Fibroblast of villous mesenchyme (primary cell): ENCODE data around the gene DGKI. TPM values are rescaled to one million over a fixed set of nuclear protein-coding genes. Genes with fewer than 3 reads are reported as not detected.
"Not testable (repeated sequence)": the region's sequence is repeated elsewhere in the genome, so short reads cannot be mapped to it uniquely, and the experiment has no call there.

Source experiments
- DNase-seq: peaks from one replicate; pipeline ENCODE4 v3.0.0-alpha.2; 2010; ENCODE audit warnings: low read depth
- H3K4me3 ChIP-seq: 2 replicates; pipeline ENCODE4 v1.5.1; 2011; ENCODE audit warnings: low read depth, mild to moderate bottlenecking, low read length
- total RNA-seq: library from RNA; depleted of rRNA; stranded (reverse); fragments of >200 nt; gene quantifications from 2 replicates; pipeline ENCODE4 v1.2.3, GENCODE V29; 2012
- TF ChIP-seq, protein P1 (sequence below): IDR thresholded peaks from 2 replicates; pipeline ENCODE4 v1.5.1; 2012; ENCODE audit warnings: low read depth, mild to moderate bottlenecking, low read length; ENCODE audit not compliant: insufficient read depth

DGKI gene
- total RNA-seq, 1 donor: 3.5 TPM

DNA sequence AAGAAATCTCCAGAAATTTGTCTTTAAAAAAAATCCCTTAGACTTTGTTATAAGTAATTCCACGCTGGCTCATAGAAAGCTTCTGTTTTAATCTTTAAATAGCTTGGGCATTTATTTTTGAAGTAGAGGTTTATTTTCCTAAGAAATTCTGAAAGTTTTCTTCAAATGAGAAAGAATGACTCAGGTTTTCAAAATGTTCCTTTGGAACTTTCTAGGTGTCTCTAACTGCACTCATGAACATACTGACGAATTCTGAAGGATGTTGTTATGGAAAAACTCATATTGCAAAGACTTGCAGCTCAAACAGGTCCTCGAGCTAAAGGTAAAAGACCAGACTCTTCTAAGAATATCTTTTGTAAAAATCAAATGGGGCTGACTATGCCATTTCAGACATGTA is 10.7 kb downstream of the DGKI start:
- no peak overlapping the region for H3K4me3 ChIP-seq
- no peak for DNase-seq
- TF ChIP-seq, protein P1, sequence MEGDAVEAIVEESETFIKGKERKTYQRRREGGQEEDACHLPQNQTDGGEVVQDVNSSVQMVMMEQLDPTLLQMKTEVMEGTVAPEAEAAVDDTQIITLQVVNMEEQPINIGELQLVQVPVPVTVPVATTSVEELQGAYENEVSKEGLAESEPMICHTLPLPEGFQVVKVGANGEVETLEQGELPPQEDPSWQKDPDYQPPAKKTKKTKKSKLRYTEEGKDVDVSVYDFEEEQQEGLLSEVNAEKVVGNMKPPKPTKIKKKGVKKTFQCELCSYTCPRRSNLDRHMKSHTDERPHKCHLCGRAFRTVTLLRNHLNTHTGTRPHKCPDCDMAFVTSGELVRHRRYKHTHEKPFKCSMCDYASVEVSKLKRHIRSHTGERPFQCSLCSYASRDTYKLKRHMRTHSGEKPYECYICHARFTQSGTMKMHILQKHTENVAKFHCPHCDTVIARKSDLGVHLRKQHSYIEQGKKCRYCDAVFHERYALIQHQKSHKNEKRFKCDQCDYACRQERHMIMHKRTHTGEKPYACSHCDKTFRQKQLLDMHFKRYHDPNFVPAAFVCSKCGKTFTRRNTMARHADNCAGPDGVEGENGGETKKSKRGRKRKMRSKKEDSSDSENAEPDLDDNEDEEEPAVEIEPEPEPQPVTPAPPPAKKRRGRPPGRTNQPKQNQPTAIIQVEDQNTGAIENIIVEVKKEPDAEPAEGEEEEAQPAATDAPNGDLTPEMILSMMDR: no peak

DNA sequence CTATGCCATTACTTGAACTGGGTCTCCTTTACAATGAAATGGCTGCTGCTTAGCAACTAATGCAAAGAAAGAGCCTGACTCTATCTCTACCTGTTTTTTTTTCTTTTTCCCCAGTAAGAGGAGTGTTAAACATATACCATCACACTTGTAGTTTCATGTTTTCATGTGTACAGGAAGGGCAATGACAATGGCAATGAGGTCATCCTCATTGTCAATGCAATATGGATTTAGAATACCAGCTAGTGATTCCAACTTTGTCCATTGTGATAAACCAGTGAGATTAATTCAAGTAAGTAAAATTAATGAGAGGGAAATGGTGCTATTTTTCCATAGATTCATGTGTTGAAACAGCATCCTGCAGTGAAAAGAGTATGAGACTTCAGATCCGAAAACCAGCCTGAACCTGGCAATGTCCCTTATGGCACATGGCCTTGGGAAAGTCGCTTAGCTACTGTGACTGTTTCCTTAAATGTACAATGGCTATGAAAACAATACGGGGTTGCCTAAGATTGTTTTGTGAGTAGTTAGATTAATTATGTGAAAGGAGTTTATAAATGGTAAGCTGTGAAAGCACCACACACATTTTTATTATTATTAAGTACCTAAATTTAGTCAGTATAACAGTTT is 11.2 kb downstream of the DGKI start:
- no peak for DNase-seq
- TF ChIP-seq, protein P1: no peak

DNA sequence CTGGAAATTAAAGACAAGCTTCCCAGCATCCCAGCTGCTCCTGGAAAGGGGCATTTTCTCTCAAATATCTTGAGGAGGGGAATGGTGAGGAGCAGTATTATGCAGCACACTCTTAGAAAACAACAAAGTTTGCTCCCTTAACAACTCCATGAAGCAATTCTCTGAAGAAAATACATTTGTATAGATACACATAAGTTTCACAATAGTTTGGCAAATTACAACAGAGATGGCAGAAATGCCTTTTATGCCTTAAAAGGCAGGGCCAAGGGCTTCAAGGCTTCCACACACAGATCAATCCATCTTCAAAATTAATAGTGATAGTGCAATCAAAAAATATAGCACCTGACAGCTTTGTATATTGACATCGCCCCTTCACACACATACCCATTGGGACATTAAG is 12.2 kb downstream of the DGKI start:
- H3K4me3 ChIP-seq: no peak overlapping the region
- TF ChIP-seq, protein P1: no peak
- no peak for DNase-seq

More for the DNA sequence above, 11.2 kb downstream of the DGKI start:
- no peak overlapping the region for H3K4me3 ChIP-seq

DNA sequence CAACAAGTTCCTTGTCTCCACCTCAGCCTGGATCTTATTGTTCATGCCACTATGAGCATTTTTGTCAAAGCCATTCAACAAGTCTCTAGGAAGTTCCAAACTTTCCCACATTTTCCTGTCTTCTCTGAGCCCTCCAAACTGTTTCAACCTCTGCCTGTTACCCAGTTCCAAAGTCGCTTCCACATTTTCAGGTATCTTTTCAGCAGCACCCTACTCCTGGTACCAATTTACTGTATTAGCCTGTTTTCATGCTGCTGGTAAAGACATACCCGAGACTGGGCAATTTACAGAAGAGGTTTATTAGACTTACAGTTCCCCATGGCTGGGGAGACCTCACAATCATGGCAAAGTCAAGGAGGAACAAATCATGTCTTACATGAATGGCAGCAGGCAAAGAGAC is 13.8 kb downstream of the DGKI start:
- H3K4me3 ChIP-seq, DNase-seq: not testable (repeated sequence)

DNA sequence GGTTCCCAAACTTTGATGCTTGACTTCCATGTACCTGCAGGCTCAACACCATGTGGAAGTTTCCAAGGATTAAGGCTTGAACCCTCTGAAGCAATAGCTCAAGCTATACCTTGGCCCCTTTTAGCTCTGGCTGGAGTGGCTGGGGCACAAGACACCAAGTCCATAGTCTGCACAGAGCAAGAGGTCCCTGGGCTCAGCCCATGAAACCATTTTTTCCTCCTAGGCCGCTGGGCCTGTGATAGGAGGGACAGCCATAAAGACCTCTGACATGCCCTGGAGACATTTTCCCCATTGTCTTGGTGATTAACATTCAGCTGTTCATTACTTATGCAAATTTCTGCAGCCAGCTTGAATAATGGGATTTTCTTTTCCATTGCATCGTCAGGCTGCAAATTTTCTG is 14.4 kb downstream of the DGKI start:
- no peak overlapping the region for H3K4me3 ChIP-seq
- no peak for DNase-seq
- TF ChIP-seq, protein P1: no peak

DNA sequence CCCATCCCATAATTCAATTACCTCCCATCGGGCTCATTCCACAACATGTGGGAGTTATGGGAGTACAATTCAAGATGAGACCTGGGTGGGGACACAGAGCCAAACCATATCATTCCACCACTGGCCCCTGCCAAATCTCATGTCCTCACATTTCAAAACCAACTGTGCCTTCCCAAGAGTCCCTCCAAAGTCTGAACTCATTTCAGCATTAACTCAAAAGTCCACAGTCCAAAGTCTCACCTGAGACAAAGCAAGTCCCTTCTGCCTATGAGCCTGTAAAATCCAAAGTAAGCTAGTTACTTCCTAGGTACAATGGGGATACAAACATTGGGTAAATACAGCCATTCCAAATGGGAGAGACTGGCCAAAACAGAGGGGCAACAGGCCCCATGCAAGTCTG is 15.2 kb downstream of the DGKI start:
- H3K4me3 ChIP-seq: not testable (repeated sequence)

DNA sequence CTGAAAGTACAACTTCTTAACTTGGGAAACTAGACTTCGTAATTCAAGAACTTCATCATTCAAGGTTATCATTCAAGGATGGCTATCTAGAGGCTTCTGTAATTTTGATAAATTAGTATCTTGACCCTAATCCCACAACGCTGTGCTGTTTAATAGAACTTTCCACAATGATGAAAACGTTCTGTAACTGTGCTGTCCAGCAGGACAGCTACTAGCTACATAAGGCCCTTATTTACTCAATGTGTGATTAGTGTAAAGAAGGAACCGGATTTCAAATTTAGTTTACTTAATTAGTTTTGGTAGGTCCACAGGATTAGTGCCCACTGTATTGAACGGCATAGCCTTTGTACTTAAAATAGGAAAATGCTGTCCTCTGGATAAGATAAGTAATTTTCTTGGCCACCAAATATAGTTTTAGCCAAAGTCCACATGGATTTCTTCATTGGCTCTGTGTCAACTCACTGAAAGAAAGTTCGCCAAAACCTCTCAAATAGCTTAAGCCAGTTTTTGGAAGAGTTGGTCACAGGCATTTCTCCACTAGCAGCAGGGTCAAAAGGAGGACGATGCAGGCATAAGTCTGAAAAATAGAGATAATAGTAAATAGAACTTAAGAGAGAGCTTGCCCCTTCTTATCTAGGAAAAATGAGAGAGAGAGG is 17.3 kb downstream of the DGKI start:
- TF ChIP-seq, protein P1: no peak
- DNase-seq: no peak
- no peak overlapping the region for H3K4me3 ChIP-seq

More for the DNA sequence above, 15.2 kb downstream of the DGKI start:
- not testable (repeated sequence) for DNase-seq

DNA sequence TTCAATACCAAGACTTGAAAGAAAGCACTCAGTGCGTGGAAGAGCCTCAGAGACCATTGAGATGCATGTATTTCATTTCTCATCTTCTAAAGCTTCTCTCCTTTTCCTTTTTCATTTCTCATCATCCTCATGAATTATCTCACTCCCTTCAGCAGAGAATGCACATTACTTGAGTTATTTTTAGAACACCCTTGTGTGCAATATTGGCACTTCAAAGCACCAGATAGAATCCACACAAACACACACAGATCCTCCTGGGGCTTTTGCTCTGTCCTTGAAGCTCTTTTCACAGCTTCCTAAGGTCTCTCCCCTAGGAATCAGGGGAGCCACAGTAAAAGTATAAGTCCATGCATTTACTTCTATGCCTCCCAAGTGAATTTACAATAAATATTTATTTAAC is 18.3 kb downstream of the DGKI start:
- TF ChIP-seq, protein P1: no peak
- no peak overlapping the region for H3K4me3 ChIP-seq
- no peak for DNase-seq
